Keratinocyte (primary cell): ENCODE results near the gene ZNF738. TPM values are rescaled to one million over a fixed set of nuclear protein-coding genes. Genes with fewer than 3 reads are reported as not detected.

ENCODE experiments used
- DNase-seq: peaks from one replicate; pipeline ENCODE4 v3.0.0-alpha.2; 2011; ENCODE audit warnings: low read depth, missing footprints, low spot score
- FAIRE-seq: peaks from 2 replicates; lab custom pipeline; 2011; peaks lifted over from hg19 to GRCh38; lab: Jason Lieb, UNC
- H2AFZ ChIP-seq: 2 replicates; pipeline ENCODE4 v1.6.0; 2012; ENCODE audit warnings: low read length, control low read depth, inconsistent platforms; ENCODE audit not compliant: control insufficient read depth
- H3K27ac ChIP-seq: 2 replicates; pipeline ENCODE4 v1.5.1; 2011; ENCODE audit warnings: low read length; ENCODE audit not compliant: control insufficient read depth, insufficient read depth
- H3K27me3 ChIP-seq: 3 replicates; pipeline ENCODE4 v1.6.0; 2011; ENCODE audit warnings: low read length; ENCODE audit not compliant: control insufficient read depth, insufficient read depth; ENCODE audit errors: extremely low read depth
- H3K36me3 ChIP-seq, 2 experiments: 2 replicates in 1 of 2; 3 replicates in 1 of 2; pipeline ENCODE4 v1.5.1; 2011; ENCODE audit warnings: low read length in 2 of 2, mild to moderate bottlenecking in 1 of 2; ENCODE audit not compliant: control insufficient read depth in 2 of 2, insufficient read depth in 2 of 2; ENCODE audit errors: extremely low read depth in 1 of 2
- H3K4me1 ChIP-seq: 3 replicates; pipeline ENCODE4 v1.5.1; 2011; ENCODE audit warnings: low read length; ENCODE audit not compliant: control insufficient read depth, insufficient read depth; ENCODE audit errors: extremely low read depth
- H3K4me2 ChIP-seq: 3 replicates; pipeline ENCODE4 v1.6.0; 2011; ENCODE audit warnings: low read depth, low read length; ENCODE audit not compliant: control insufficient read depth, insufficient read depth; ENCODE audit errors: extremely low read depth
- H3K4me3 ChIP-seq, 3 experiments: fragments of 200-600 bp in 1 of 3; sonication (generic) in 1 of 3; 2 replicates in 2 of 3; 3 replicates in 1 of 3; pipeline ENCODE4 v1.5.1; 2011 to 2016; ENCODE audit warnings: low read length in 3 of 3, mild to moderate bottlenecking in 3 of 3, control low read depth in 2 of 3, inconsistent platforms in 1 of 3, low read depth in 1 of 3, mixed read lengths in 1 of 3, mixed run types in 1 of 3, moderate library complexity in 1 of 3; ENCODE audit not compliant: control insufficient read depth in 2 of 3, insufficient read depth in 2 of 3; ENCODE audit errors: extremely low read depth in 1 of 3
- H3K79me2 ChIP-seq: 2 replicates; pipeline ENCODE4 v1.6.0; 2012; ENCODE audit warnings: low read length; ENCODE audit not compliant: control insufficient read depth, insufficient read depth
- H3K9ac ChIP-seq: 3 replicates; pipeline ENCODE4 v1.6.0; 2011; ENCODE audit warnings: low read length; ENCODE audit not compliant: control insufficient read depth, insufficient read depth; ENCODE audit errors: extremely low read depth
- H3K9me1 ChIP-seq: 3 replicates; pipeline ENCODE4 v1.6.0; 2011; ENCODE audit warnings: low read length; ENCODE audit not compliant: control insufficient read depth, insufficient read depth; ENCODE audit errors: extremely low read depth
- H3K9me3 ChIP-seq: 2 replicates; pipeline ENCODE4 v1.5.1; 2012; ENCODE audit warnings: low read depth, low read length; ENCODE audit not compliant: control insufficient read depth
- H4K20me1 ChIP-seq: 3 replicates; pipeline ENCODE4 v1.6.0; 2011; ENCODE audit warnings: low read length; ENCODE audit not compliant: control insufficient read depth, insufficient read depth; ENCODE audit errors: extremely low read depth
- EZH2 ChIP-seq: IDR thresholded peaks from one replicate; pipeline ENCODE4 v1.6.1; 2012; ENCODE audit warnings: inconsistent platforms, mild to moderate bottlenecking, low read length, moderate library complexity
- dilution Hi-C: fragments of 300-500 bp; cut with MboI; formaldehyde crosslinking; loops from one replicate; pipeline ENCODE4 v1.7.0; 2020; ENCODE audit warnings: low sequenced_read_pairs; ENCODE audit not compliant: extremely low pct_ligation_motif_present
- polyA plus RNA-seq, 5 experiments: library from polyadenylated mRNA; depleted of rRNA in 3 of 5; stranded (reverse) in 3 of 5; stranded (forward) in 1 of 5; unstranded in 1 of 5; fragments of >200 nt; gene quantifications; 1 replicate in 1 of 5; 2 replicates in 3 of 5; 3 replicates in 1 of 5; pipeline versions ENCODE4 v1.2.1 to v1.2.3, GENCODE V29; 2011 to 2012; ENCODE audit warnings: missing spikeins in 2 of 5, low read depth in 1 of 5, low replicate concordance in 1 of 5
- TF ChIP-seq, protein P1 (sequence below), 3 experiments: IDR thresholded peaks in 1 of 3; conservative IDR thresholded peaks in 1 of 3; optimal IDR thresholded peaks in 1 of 3; 2 replicates in 2 of 3; 3 replicates in 1 of 3; pipeline versions ENCODE3 to v1.5.1; 2011; ENCODE audit warnings: low read length in 3 of 3, mild to moderate bottlenecking in 3 of 3, moderate library complexity in 2 of 3, control low read depth in 1 of 3, inconsistent platforms in 1 of 3; ENCODE audit not compliant: insufficient read depth in 2 of 3; ENCODE audit errors: extremely low read depth in 1 of 3

The ZNF738 gene
- polyA plus RNA-seq, 1 donor (not counting 4 experiments of a cell fraction or from before 2014, with no cell fraction given), result 8.9 TPM

DNA sequence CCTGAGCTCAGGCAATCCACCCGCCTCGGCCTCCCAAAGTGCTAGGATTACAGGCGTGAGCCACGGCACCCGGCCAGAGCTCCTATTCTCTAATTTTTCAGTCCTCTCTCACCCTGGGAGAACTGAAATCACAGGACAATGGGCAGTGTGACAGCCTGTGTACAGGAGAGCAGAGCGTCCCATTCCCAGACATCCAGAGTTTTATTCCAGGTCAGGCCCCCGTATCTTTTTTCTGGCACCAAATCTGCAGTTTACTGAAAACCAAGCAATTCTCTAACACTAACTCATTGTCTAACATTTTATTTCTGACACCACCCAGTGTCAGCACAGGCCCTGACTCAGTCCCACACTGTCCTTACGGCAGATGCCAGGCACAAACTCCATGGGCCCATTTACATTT, 36.3 kb upstream of the ZNF738 start:
- no peak for DNase-seq
- Histone ChIP-seq H3K9ac (no peak overlapping the region), H3K4me1 (no peaks in the 10 kb centered on the region), H4K20me1 (no peaks in the 10 kb centered on the region), H3K4me3 (no peak overlapping the region), H3K4me2 (no peak overlapping the region), H3K79me2 (peaks cover 66% of the 10 kb centered on the region), H3K36me3 (peaks cover 0 to 5% of the 10 kb centered on the region in 2 experiments), H3K27ac (no peak overlapping the region), H3K27me3 (no peaks in the 10 kb centered on the region), H3K9me3 (peaks cover 5% of the 10 kb centered on the region), H3K9me1 (no peaks in the 10 kb centered on the region), H2AFZ (no peak overlapping the region)
- dilution Hi-C loops, result no loop called here
- TF ChIP-seq, protein P1, sequence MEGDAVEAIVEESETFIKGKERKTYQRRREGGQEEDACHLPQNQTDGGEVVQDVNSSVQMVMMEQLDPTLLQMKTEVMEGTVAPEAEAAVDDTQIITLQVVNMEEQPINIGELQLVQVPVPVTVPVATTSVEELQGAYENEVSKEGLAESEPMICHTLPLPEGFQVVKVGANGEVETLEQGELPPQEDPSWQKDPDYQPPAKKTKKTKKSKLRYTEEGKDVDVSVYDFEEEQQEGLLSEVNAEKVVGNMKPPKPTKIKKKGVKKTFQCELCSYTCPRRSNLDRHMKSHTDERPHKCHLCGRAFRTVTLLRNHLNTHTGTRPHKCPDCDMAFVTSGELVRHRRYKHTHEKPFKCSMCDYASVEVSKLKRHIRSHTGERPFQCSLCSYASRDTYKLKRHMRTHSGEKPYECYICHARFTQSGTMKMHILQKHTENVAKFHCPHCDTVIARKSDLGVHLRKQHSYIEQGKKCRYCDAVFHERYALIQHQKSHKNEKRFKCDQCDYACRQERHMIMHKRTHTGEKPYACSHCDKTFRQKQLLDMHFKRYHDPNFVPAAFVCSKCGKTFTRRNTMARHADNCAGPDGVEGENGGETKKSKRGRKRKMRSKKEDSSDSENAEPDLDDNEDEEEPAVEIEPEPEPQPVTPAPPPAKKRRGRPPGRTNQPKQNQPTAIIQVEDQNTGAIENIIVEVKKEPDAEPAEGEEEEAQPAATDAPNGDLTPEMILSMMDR (optimal IDR thresholded peaks at IDR 0.05 in 1 of 3, IDR thresholded peaks at IDR 0.05 in 1 of 3, conservative IDR thresholded peaks at IDR 0.05 in 1 of 3; ENCODE audit: extremely low read depth in 1 of 3, insufficient read depth in 2 of 3, low read length in 3 of 3), result no peak
- TF ChIP-seq EZH2, result no peak
- FAIRE-seq, result no peak

DNA sequence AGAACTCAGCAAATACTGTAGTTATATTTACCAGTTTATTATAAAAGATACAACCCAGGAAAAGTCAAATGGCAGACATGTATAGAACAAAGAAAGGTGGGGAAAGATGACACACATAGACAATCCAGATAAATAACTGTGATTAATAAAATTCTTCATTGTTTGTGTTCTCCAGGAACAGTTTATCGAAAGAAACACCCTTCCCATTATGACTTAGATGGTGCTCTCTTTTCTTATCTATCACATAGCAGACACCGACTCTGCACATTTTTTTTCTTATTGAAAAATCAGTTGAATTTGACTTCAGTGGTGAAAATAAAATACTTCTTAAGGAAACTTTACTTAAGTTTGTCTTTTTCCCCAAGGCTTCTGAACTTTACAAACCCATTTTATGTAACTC, 35.8 kb upstream of the ZNF738 start:
- H3K9ac ChIP-seq, result no peak overlapping the region
- peaks cover 0 to 1% of the 10 kb centered on the region in 2 experiments for H3K36me3 ChIP-seq
- DNase-seq (no peak), FAIRE-seq (no peak)
- dilution Hi-C loops, result no loop called here
- TF ChIP-seq EZH2, result no peak
- TF ChIP-seq, protein P1 (optimal IDR thresholded peaks at IDR 0.05 in 1 of 3, IDR thresholded peaks at IDR 0.05 in 1 of 3, conservative IDR thresholded peaks at IDR 0.05 in 1 of 3; ENCODE audit: extremely low read depth in 1 of 3, insufficient read depth in 2 of 3, low read length in 3 of 3), result no peak
- H3K4me1 ChIP-seq, result no peaks in the 10 kb centered on the region
- H3K9me1 ChIP-seq, result no peaks in the 10 kb centered on the region
- peaks cover 5% of the 10 kb centered on the region for H3K9me3 ChIP-seq
- H3K4me2 ChIP-seq, result no peak overlapping the region
- no peak overlapping the region for H3K4me3 ChIP-seq
- H3K79me2 ChIP-seq, result peaks cover 65% of the 10 kb centered on the region
- no peaks in the 10 kb centered on the region for H4K20me1 ChIP-seq
- H3K27me3 ChIP-seq, result no peaks in the 10 kb centered on the region
- H2AFZ ChIP-seq, result no peak overlapping the region
- no peak overlapping the region for H3K27ac ChIP-seq
